ENCODE measurements around the gene FBXL17. TPM values are rescaled to one million over a fixed set of nuclear protein-coding genes. Genes with fewer than 3 reads are reported as not detected.

Gene FBXL17
- total RNA-seq, 8 experiments from 2014 or later: 14.5 to 30.0 (median 26.6) TPM

DNA sequence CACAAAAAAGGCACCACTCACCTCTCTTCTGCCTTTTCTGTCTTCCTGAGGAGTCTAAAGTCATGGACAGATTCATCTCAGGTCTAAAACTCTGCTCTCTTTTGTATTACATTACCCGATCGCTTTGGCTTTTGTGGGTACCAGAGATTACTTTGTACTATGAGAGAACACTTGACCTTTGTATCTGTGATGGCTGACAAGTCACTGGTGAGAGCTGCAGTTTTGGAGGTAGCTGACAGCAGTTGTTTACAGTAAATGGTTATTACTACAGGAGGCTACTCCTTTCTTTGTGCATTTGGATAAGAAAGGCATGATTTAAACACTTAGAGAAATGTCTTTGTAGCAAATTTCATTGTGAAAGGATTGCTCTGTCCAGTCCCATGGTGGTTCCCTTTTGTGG, 307.3 kb downstream of the FBXL17 start:
- H3K4me3 ChIP-seq: no peak overlapping the region
- peaks cover 0 to 2% of the 10 kb centered on the region in 2 donors for H3K4me1 ChIP-seq (replicated peaks in 1 of 2)
- ATAC-seq (replicated peaks in 6 of 8): no peak
- 40 to 100% (median 94%) methylated on average over 1 to 2 of the region's 2 CpGs; no CpG with 5 or more reads in 5 of the 10 experiments for WGBS, 10 experiments
- in situ Hi-C loops (cut with MboI; ENCODE audit: low pct_unique_long_range_greater_than_20kb in 2 of 9, low sequenced_read_pairs in 9 of 9, unreplicated experiment in 9 of 9): loop anchor here in 2 of 9 experiments (25.0 kb wide), 2 partner anchors 212 to 387 kb away; no protein-coding TSS in a partner anchor
- no peak overlapping the region for H3K27ac ChIP-seq

- peak in 3 of 8 experiments; percentile 21 to 54 (median 25) for ATAC-seq (replicated peaks in 6 of 8)
- Histone ChIP-seq H3K4me1 (replicated peaks in 1 of 2) (no peaks in the 10 kb centered on the region), H3K4me3 (no peak overlapping the region), H3K27ac (no peak overlapping the region)
- in situ Hi-C loops (cut with MboI; ENCODE audit: low pct_unique_long_range_greater_than_20kb in 2 of 9, low sequenced_read_pairs in 9 of 9, unreplicated experiment in 9 of 9): no loop called here
Measured at GRCh38 chr5:108064302-108064701, 317.6 kb downstream of the FBXL17 start.

- H3K4me1 ChIP-seq (replicated peaks in 1 of 2): no peaks in the 10 kb centered on the region
- no peak overlapping the region for H3K27ac ChIP-seq
- no peak overlapping the region for H3K4me3 ChIP-seq
- WGBS, 10 experiments: 41 to 100% (median 80%) methylated on average over 3 to 6 of the region's 6 CpGs
- in situ Hi-C loops (cut with MboI; ENCODE audit: low pct_unique_long_range_greater_than_20kb in 2 of 9, low sequenced_read_pairs in 9 of 9, unreplicated experiment in 9 of 9): no loop called here
- ATAC-seq (replicated peaks in 6 of 8): peak in 3 of 8 experiments; percentile 24 to 40 (median 31)
Measured at GRCh38 chr5:108061941-108062340, 320.0 kb downstream of the FBXL17 start.

DNA sequence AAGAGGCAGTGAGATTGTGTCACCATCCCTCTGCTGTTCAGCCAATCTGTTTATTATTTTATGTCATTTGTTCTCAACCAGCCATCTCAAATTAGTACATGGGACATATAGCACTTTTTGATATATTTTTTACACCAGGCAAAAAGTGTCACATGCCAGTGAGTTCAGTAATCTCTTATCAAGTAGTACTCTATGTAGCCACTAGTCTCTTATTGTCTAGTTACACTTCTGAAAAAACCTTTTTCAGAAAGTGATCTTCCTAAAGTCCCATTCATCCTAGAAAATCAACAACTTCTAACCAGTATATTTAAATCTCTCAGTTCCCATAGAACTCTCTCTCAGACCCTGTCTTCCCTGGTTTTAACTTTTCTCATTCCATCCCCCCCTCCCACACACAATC, 321.6 kb downstream of the FBXL17 start:
- Histone ChIP-seq H3K4me1 (replicated peaks in 1 of 2) (no peaks in the 10 kb centered on the region), H3K4me3 (no peak overlapping the region), H3K27ac (no peak overlapping the region)
- in situ Hi-C loops (cut with MboI; ENCODE audit: low pct_unique_long_range_greater_than_20kb in 2 of 9, low sequenced_read_pairs in 9 of 9, unreplicated experiment in 9 of 9): no loop called here
- no peak for ATAC-seq (replicated peaks in 6 of 8)

GRCh38 chr5:108059334-108059733, 322.6 kb downstream of the FBXL17 start:
- Histone ChIP-seq H3K27ac (no peak overlapping the region), H3K4me3 (no peak overlapping the region), H3K4me1 (replicated peaks in 1 of 2) (no peaks in the 10 kb centered on the region)
- WGBS, 10 experiments: 86 to 100% (median 98%) methylated on average over 1 to 3 of the region's 3 CpGs; no CpG with 5 or more reads in 2 of the 10 experiments
- no peak for ATAC-seq (replicated peaks in 6 of 8)
- in situ Hi-C loops (cut with MboI; ENCODE audit: low pct_unique_long_range_greater_than_20kb in 2 of 9, low sequenced_read_pairs in 9 of 9, unreplicated experiment in 9 of 9): no loop called here

GRCh38 chr5:108054349-108054748, 327.5 kb downstream of the FBXL17 start:
- H3K4me1 ChIP-seq (replicated peaks in 1 of 2): no peaks in the 10 kb centered on the region
- in situ Hi-C loops (cut with MboI; ENCODE audit: low pct_unique_long_range_greater_than_20kb in 2 of 9, low sequenced_read_pairs in 9 of 9, unreplicated experiment in 9 of 9): no loop called here
- no peak overlapping the region for H3K27ac ChIP-seq
- H3K4me3 ChIP-seq: no peak overlapping the region
- no peak for ATAC-seq (replicated peaks in 6 of 8)

DNA sequence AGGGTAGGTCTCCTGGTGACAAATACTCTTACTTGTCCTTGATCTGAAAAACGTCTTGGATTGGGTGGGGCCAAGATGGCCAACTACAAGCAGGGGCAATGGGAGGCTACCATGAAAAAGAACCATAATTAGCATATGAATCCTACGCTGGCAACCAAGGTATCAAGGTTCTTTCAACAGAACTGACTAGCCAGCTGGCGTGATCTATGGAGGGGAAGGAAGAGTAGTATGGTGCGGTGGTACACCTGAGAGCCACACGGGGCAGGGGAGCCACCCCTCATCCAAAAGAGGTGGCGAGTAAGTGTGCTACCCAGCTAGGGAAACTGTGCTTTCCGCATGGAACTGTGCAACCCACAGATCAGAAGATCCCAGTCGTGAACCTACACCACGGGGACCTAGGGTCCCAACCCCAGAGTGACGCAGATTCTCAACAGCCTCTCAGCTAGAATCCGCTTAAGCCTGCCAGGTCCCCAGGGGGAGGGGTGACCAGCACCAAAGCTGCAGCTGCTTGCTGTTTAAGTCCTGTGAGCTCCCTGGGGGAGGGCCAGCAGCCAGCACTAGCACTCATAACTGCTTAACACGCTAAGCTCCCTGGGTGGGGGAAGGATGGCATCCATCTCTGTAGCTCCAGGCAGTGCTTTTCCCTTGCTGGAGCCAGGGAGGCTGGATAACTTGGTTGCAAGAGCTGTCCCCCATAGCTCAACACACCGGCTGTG, 334.8 kb downstream of the FBXL17 start:
- Histone ChIP-seq H3K4me1 (replicated peaks in 1 of 2) (no peaks in the 10 kb centered on the region), H3K4me3 (no peak overlapping the region), H3K27ac (no peak overlapping the region)
- WGBS, 10 experiments: 70 to 85% (median 77%) methylated on average over 4 to 9 of the region's 13 CpGs; no CpG with 5 or more reads in 3 of the 10 experiments
- in situ Hi-C loops (cut with MboI; ENCODE audit: low pct_unique_long_range_greater_than_20kb in 2 of 9, low sequenced_read_pairs in 9 of 9, unreplicated experiment in 9 of 9): no loop called here
- ATAC-seq (replicated peaks in 6 of 8): no peak

DNA sequence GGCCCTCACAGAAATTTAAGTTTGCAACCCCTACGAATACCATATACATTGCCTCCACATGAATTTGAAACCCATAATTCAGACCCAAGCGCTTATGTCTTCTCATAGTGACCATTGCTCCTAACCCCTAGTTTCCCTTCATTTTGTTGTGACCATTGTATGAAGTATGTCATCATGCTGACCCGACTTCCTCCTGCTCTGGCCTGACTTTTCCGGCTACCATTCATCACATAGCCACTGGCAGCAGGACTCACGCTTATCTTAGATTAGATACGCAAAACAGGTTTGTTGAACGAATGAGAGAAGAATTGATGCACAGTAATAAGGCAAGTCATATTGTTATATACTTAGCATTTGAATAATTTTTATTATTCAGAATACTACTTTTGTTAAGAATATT, 345.4 kb downstream of the FBXL17 start:
- no peak overlapping the region for H3K4me3 ChIP-seq
- in situ Hi-C loops (cut with MboI; ENCODE audit: low pct_unique_long_range_greater_than_20kb in 2 of 9, low sequenced_read_pairs in 9 of 9, unreplicated experiment in 9 of 9): no loop called here
- ATAC-seq (replicated peaks in 6 of 8): no peak
- H3K4me1 ChIP-seq (replicated peaks in 1 of 2): no peaks in the 10 kb centered on the region
- no peak overlapping the region for H3K27ac ChIP-seq
- 47 to 96% (median 79%) methylated on average over 2 to 7 of the region's 7 CpGs; no CpG with 5 or more reads in 1 of the 10 experiments for WGBS, 10 experiments

DNA sequence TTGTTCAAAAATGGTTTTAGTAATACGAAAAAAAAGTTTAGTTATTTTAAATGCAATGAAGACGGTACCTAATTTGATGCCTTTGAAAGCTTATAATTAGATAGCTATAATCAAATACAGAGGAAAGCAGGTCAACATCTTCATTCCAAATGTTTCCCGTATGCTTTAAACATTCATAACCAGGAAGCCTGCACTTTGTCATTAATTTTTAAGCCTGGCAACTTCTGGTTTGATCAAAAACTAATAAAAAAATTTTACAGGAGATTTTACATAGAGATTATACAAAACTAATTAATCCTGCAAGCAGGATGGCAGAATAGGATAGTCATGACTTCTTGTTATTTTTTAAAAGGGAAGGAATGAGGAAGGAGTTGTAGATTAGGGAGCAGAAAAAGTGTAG, 353.0 kb downstream of the FBXL17 start:
- in situ Hi-C loops (cut with MboI; ENCODE audit: low pct_unique_long_range_greater_than_20kb in 2 of 9, low sequenced_read_pairs in 9 of 9, unreplicated experiment in 9 of 9): no loop called here
- no peak overlapping the region for H3K27ac ChIP-seq
- peaks cover 24 to 49% of the 10 kb centered on the region in 2 donors for H3K4me1 ChIP-seq (replicated peaks in 1 of 2)
- ATAC-seq (replicated peaks in 6 of 8): no peak
- no peak overlapping the region for H3K4me3 ChIP-seq
- WGBS, 10 experiments: 47 to 82% (median 61%) methylated on average over 2 to 3 of the region's 3 CpGs

DNA sequence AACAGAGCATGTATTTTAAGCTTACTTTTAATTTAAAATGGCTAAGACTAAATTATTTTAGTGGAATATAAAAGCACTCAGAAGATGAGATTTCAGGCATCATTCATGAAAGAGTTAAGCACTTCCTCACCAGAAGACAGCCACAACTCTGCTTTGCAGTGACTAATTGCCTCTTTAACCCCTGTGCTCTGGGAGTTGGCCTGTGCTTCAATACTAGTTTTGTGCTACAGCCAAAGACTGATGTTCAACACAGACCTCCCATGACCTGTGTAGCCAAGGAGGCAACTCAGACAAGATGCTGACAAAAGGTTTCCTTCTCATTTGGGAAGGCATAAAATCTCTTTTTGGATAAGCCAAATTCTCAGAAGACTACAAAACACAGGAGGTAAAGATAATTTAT, 353.5 kb downstream of the FBXL17 start:
- no peak overlapping the region for H3K27ac ChIP-seq
- in situ Hi-C loops (cut with MboI; ENCODE audit: low pct_unique_long_range_greater_than_20kb in 2 of 9, low sequenced_read_pairs in 9 of 9, unreplicated experiment in 9 of 9): no loop called here
- H3K4me1 ChIP-seq (replicated peaks in 1 of 2): peaks cover 24 to 51% of the 10 kb centered on the region in 2 donors
- H3K4me3 ChIP-seq: no peak overlapping the region
- peak in 6 of 8 experiments; percentile 25 to 74 (median 67) for ATAC-seq (replicated peaks in 6 of 8)

DNA sequence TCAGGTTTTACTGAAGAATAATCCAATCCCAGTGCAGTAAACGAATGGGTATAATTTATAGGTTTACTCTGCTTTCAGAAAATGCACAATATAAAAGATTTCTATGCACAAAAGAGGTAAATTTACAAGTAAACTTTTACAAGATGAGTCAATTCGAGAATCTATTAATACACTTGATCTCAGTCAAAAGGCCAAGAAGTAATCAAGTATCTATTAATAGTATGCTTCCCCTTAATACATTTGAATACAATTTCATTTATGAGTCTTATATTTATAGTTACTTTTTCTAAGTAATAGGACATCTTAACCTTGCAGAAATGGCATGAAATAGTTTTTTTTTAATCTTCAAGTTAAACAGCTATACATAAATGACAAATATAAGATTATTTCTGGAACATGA, 355.9 kb downstream of the FBXL17 start:
- no peak overlapping the region for H3K27ac ChIP-seq
- H3K4me1 ChIP-seq (replicated peaks in 1 of 2): peaks cover 24 to 51% of the 10 kb centered on the region in 2 donors
- ATAC-seq (replicated peaks in 6 of 8): no peak
- 29 to 96% (median 80%) methylated on average over 1 to 2 of the region's 2 CpGs for WGBS, 10 experiments
- in situ Hi-C loops (cut with MboI; ENCODE audit: low pct_unique_long_range_greater_than_20kb in 2 of 9, low sequenced_read_pairs in 9 of 9, unreplicated experiment in 9 of 9): no loop called here
- H3K4me3 ChIP-seq: no peak overlapping the region

DNA sequence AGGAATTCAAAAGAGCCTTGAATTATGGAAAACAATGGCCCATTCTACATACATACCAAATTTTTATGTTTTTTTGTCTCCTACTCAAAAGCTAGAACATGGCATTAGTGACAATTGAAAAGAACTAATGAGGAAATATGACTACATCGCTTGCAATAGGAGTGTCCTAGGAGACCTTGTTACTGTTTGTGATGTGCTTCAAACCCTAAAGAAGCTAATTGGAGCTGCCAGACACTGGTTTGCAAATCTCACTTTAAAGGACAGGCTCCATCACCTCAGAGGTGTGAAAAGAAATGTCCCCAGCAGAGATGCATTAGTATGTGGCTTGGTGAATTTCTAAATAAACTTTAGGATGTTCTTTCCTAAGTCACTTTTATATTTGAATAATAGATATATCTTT, 356.9 kb downstream of the FBXL17 start:
- in situ Hi-C loops (cut with MboI; ENCODE audit: low pct_unique_long_range_greater_than_20kb in 2 of 9, low sequenced_read_pairs in 9 of 9, unreplicated experiment in 9 of 9): no loop called here
- no peak overlapping the region for H3K27ac ChIP-seq
- H3K4me1 ChIP-seq (replicated peaks in 1 of 2): peaks cover 24 to 51% of the 10 kb centered on the region in 2 donors
- whole genome bisulfite sequencing, 10 experiments: 33 to 80% (median 60%) methylated on average over 1 of the region's 1 CpG; no CpG with 5 or more reads in 4 of the 10 experiments
- ATAC-seq (replicated peaks in 6 of 8): peak in 5 of 8 experiments; percentile 46 to 91 (median 54)
- no peak overlapping the region for H3K4me3 ChIP-seq

DNA sequence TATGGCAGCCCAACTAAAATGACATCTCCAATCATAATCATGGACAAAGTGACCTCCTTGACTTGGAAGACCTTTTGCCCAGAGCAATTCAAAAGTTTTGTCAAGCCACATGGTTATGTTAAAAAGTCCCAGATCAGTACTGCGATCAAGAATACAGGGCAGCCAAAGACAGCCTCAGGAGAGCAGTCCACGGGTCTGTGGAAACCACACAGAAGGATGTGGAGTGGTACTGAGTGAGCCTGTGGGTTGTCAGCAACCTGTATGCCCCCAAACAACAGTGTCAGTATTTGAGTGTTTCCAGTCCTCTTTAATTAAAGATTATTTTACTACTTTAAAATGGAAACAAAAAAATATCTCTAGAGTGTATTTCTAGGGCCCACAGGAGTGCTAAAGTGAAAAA, 365.8 kb downstream of the FBXL17 start:
- no peak overlapping the region for H3K4me3 ChIP-seq
- WGBS, 10 experiments: 92 to 100% (median 100%) methylated on average over 1 to 2 of the region's 2 CpGs; no CpG with 5 or more reads in 3 of the 10 experiments
- no peak overlapping the region for H3K27ac ChIP-seq
- H3K4me1 ChIP-seq (replicated peaks in 1 of 2): no peaks in the 10 kb centered on the region
- ATAC-seq (replicated peaks in 6 of 8): no peak
- in situ Hi-C loops (cut with MboI; ENCODE audit: low pct_unique_long_range_greater_than_20kb in 2 of 9, low sequenced_read_pairs in 9 of 9, unreplicated experiment in 9 of 9): no loop called here

DNA sequence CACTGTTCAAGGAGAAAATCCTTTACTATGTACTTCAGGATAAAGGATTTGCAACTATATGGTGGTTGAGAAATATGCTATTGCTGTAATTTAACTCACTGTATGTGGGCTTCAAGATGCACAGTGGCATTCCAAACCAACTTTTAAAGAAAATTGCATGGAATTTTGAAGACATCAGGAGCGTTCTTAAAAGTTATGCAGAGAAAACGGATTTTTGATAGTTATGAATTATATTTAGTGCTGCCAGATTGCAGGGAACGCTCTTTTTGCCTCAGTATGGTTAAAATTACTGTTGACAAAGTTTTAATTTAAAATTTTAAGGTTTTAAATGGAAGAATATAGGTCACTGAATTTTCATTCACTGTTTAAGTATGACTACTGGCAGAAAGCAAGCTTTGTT, 375.1 kb downstream of the FBXL17 start:
- in situ Hi-C loops (cut with MboI; ENCODE audit: low pct_unique_long_range_greater_than_20kb in 2 of 9, low sequenced_read_pairs in 9 of 9, unreplicated experiment in 9 of 9): no loop called here
- H3K4me3 ChIP-seq: no peak overlapping the region
- H3K27ac ChIP-seq: no peak overlapping the region
- H3K4me1 ChIP-seq (replicated peaks in 1 of 2): peaks cover 0 to 8% of the 10 kb centered on the region in 2 donors
- 42 to 100% (median 95%) methylated on average over 1 to 3 of the region's 3 CpGs; no CpG with 5 or more reads in 1 of the 10 experiments for WGBS, 10 experiments
- ATAC-seq (replicated peaks in 6 of 8): no peak
